ENCODE data around the gene SPRY2.

SPRY2 gene

DNA sequence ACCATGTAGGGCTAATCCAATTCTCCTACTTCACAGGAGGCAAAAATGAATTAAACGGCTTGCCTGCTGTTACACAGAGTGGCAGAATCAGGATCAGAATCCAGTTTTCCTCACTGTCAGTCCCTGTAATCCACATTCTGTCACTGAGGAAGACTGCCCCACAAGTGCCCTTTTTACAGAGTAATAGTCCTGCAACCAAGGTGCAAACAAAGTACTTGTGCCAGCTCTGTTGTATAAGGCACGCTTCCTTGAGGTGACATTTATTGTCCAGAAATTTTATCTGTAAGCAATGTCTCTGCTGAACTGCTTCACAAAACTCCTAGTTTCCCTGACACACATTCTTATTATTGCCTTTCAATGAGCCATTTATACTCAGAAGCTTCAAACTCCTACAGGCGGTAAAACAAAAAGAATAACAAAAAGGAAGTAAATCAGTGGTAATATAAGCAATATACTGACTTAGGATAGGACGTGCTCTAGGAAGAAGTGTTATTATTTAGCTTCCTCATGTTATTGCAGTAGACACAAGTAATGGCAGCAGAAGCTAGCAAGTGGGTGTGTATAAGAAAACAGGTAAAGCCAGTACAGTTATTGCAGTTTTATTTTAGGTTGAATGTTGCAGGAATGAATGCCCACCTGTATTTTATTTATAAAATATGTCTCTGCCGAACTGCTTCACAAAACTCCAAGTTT lies 28.8 kb downstream of the SPRY2 start:
- DNase-seq = no peak

DNA sequence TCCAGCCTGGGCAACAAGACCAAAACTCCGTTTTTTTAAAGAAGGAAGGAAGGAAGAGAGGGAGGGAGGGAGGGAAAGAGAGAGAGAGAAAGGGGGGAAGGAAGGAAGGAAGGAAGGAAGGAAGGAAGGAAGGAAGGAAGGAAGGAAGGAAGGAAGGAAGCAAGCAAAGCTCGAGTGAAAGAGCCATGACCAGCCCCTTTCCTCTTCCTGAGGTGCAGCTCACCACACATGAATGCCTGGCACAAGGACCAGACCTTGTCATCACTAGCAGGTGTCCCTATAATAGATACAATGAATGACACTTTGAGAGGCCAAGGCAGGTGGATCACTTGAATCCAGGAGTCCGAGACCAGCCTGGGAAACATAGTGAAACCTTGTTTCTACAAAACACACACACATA lies 31.0 kb downstream of the SPRY2 start:
- no peak for DNase-seq

DNA sequence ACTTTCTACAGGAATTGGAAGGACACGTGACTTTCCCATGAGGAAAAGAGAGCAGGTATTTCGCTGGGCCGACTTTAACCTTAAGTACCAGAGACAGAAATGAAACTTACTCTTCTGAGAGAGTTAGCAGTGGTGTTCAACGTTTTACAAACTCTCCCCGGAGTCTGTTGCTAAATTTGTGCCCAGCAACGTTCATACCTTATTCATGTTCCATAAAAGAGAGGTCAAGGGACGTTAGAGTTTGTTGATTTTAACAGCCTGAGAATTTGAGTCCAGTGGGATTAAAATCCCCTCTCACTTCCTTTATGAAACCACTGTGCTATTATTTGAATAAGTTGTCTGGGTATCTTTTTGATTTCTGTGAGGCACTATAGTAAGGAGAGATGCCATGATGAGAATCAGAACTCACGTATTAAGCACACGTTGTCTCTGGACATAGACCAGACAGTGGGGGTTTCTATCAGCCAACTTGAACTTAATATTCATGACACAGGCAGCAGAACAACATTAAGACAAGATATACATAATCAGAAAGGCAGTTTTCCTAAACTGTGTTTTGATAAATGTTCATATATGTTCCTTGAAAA lies 33.4 kb downstream of the SPRY2 start:
- DNase-seq = no peak

DNA sequence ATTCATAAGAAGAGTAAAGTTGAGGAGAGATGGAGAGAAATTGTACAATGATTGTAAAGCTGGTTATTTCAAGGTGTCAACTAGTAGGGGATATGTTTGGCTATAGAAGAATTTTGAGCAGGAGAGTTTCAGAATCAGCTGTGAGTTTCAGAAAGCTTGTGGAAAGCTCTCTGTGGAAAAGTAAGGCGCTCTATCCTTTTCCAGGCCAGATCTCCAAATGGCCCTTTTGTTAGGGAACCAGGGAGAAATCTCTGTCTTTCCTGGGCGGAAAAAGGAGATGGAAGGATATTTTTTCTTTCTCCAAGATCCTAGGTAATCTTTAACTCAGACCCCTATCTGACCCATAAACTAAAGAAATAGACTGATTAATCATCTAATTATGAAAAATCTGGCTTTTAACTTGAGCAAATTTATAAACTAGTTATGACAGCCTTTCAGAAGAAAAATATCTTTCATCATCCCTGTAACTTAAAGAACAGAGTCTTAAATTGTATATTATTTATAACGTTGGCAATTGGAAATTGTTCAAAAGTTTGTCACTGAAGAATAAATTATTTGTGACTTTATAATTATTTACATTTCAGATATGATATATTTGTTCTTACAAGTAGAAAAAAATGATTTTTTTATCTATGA lies 34.5 kb downstream of the SPRY2 start:
- no peak for DNase-seq

DNA sequence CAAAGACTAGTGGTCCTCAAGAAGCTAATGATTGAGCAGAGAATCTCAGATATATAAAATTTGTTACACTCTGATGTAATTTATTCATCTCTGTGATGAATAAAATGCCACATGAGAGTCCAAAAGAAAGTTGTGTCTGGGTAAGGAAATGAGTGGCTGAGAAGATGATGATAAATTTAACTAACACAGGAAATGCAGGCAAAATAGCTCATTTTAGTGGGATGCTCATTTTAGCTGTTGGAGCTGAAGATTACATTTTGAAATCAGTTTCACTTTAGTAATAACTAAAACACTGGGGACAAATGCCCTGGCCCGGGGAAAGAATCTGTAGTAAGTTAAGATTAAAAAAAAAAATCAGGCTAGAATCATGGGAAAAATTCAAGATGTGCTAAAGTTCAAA lies 35.2 kb downstream of the SPRY2 start:
- no peak for DNase-seq

DNA sequence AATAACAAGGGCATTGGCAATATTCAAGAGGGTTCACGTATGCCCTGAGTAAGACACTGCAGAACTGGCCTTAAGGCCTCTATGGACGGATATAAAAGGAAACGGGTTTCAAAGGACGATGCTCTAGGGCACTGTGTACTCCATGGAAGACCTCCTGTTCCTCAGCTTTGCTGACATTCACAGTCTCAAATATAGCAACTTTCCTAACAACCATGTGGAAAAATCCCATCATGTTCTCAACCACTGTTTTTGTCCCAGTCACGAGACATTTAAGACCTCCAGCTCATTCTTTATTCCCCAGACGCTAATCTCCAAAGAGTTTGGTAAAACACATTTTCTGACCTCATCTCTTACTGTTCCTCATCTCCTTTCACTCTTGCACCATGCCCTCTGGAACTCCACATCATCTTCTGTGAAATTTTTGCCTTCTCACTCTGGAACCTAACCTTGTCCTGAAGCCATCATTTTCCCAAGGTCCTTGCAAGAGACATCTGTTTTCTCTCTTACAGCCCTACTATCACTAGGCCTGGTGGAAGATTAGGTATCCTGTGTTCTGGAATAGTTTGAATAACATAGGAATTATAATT lies 37.6 kb downstream of the SPRY2 start:
- DNase-seq = no peak

DNA sequence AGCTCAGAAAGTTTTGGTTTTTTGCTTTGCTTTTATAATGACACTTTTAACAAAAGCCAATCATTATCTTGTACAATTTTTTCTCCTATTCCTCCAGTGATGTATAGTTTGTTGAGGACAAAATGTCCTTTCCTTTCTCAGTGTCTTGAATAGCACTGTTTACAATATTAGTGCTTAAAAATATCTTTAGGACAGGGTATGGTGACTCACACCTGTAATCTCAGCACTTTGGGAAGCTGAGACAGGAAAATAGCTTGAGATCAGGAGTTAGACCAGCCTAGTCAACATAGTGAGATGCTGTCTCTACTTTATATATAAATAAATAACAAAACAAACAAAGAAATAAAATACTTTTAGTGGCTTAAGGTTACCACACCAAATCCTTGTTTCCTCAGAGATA lies 41.9 kb downstream of the SPRY2 start:
- DNase-seq = no peak

DNA sequence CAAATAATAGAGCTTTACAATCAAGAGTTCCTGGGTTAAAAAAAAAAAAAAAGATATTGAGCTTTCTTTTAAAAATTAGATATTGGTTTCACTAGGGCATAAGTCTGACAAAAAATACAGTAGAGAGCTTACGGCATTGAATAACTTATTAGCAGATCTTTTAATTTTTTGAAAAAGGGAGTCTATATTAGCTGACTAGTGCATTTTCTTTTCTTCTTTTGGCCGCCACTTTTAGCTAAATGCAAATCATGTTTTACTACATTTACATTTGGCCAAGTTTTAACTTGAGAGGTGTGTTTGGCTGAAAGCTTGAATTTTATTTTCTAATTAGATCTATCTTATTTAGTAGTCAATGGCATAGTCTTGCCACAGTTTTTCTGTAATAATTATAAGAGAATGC lies 43.4 kb downstream of the SPRY2 start:
- DNase-seq = no peak

DNA sequence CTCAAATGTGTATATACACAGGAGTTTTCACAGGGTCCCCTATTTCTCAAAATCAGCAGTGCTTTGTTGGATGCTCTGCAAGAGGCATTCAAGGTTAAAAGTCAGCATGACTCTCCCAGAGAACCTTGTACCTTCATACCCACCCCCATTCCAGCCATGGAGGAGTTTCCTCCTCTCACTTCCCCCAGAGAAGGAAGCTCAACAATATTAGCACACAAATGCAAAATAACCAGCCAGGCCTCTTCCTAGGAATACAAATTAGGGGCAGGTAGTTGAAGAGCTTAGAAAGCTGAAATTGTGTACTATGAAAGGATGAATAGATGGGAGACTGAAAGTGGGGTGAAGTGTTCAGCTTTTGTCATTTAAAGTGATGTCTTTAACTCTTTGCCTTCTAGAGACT lies 43.8 kb downstream of the SPRY2 start:
- DNase-seq = no peak

DNA sequence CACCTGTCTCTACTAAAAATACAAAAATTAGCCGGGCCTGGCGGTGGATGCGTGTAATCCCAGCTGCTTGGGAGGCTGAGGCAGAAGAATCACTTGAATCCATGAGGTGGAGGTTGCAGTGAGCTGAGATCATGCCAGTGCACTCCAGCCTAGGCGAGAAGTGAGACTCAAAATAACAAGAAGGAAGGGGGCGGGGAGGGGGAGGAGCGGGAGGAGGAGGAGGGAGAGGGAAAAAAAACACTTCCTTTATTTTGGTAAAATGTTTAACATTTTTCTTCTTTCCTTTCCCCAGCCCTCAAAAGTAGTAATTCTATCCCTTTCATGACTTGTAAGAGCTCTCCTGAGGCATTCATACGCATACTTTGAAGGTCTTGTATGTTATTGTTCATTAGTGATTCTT lies 44.3 kb downstream of the SPRY2 start:
- DNase-seq = no peak

DNA sequence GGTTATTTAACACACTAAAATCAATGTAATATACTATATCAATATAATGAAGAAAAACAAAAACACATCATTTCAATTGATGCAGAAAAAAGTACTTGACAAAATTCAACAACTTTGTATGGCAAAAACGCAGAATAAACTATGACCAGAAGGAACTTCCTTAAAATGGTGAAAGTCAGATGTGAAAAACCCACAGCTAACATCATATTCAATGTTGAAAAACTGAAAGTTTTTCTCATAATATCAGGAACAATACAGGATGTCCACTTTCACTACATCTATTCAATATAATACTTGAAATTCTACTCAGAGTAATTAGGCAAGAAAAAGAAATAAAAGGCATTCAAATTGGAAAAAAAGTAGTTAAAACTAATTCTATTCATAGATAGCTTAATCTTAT lies 50.3 kb downstream of the SPRY2 start:
- DNase-seq = no peak

All from stimulated activated CD8-positive, alpha-beta memory T cell treated with anti-CD3 and anti-CD28 coated beads, Interleukin-4, amount 100 ng/mL, for 48 hours (primary cell).